Skeletal muscle satellite cell (primary cell): ENCODE results near the gene GPNMB.

ENCODE experiments used
- H3K27me3 ChIP-seq: 2 replicates; pipeline ENCODE4 v1.7.0; 2013; ENCODE audit warnings: low read length; ENCODE audit not compliant: control insufficient read depth, insufficient read depth
- H3K36me3 ChIP-seq: 2 replicates; pipeline ENCODE4 v1.7.0; 2013; ENCODE audit warnings: mild to moderate bottlenecking, control low read depth, low read length; ENCODE audit not compliant: insufficient read depth
- H3K4me1 ChIP-seq: 2 replicates; pipeline ENCODE4 v1.7.0; 2013; ENCODE audit warnings: low read length; ENCODE audit not compliant: control insufficient read depth, insufficient read depth
- H3K4me2 ChIP-seq: 2 replicates; pipeline ENCODE4 v1.7.0; 2013; ENCODE audit warnings: mild to moderate bottlenecking, low read length
- H3K4me3 ChIP-seq: 2 replicates; pipeline ENCODE4 v1.7.0; 2013; ENCODE audit warnings: low read length
- H3K9ac ChIP-seq: 2 replicates; pipeline ENCODE4 v1.7.0; 2013; ENCODE audit warnings: mild to moderate bottlenecking, low read depth, low read length, moderate library complexity
- H3K9me3 ChIP-seq: replicated peaks from 2 replicates; pipeline ENCODE4 v1.7.0; 2013; ENCODE audit warnings: mild to moderate bottlenecking, control low read depth, low read length

Gene GPNMB

DNA sequence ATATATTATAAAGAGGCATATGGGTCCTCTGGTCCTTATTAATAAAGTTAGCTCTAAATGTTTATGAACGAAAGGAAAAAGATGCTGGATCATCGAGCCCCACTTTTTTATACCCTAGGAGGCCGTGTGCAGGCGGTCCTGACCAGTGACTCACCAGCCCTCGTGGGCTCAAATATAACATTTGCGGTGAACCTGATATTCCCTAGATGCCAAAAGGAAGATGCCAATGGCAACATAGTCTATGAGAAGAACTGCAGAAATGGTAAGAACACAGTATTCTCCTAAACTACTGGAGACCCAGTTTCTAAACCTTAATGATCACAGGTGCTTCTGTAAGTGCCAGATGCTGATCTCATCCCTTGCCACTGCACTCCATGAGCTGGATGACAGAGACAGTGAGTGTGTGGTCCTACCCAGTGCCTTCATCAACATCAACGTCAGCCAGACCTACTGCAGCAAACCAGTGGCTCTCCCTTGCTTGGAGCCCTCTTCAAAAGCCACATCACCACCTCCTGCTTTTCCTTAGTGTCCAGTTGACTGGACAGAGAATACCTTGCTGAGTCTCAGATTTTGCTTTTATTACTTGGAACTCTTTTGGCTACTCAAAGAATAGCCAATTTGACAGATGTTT lies 7.6 kb downstream of the GPNMB start:
- Histone ChIP-seq H3K4me1 (peaks cover 6% of the 10 kb centered on the region), H3K9ac (no peak overlapping the region), H3K4me3 (no peak overlapping the region), H3K27me3 (no peaks in the 10 kb centered on the region), H3K4me2 (no peak overlapping the region), H3K9me3 (no peaks in the 10 kb centered on the region), H3K36me3 (peaks cover 23% of the 10 kb centered on the region)

- no peaks in the 10 kb centered on the region for H3K27me3 ChIP-seq
- H3K36me3 ChIP-seq = peaks cover 27% of the 10 kb centered on the region
- no peaks in the 10 kb centered on the region for H3K9me3 ChIP-seq
- H3K9ac ChIP-seq = no peak overlapping the region
- no peak overlapping the region for H3K4me3 ChIP-seq
- H3K4me2 ChIP-seq = no peak overlapping the region
- peaks cover 6% of the 10 kb centered on the region for H3K4me1 ChIP-seq
Observed at GRCh38 chr7:23256731-23257130, 10.2 kb downstream of the GPNMB start.

- H3K9ac ChIP-seq = no peak overlapping the region
Observed at GRCh38 chr7:23260371-23260770, 13.8 kb downstream of the GPNMB start.

GRCh38 chr7:23261843-23262452 lies 15.4 kb downstream of the GPNMB start:
- Histone ChIP-seq H3K9ac (no peak overlapping the region), H3K4me1 (no peaks in the 10 kb centered on the region), H3K27me3 (no peaks in the 10 kb centered on the region), H3K36me3 (peaks cover 25% of the 10 kb centered on the region), H3K9me3 (no peaks in the 10 kb centered on the region), H3K4me3 (no peak overlapping the region), H3K4me2 (peak overlapping the region; percentile 34)

More at GRCh38 chr7:23260371-23260770, 13.8 kb downstream of the GPNMB start:
- Histone ChIP-seq H3K4me3 (no peak overlapping the region), H3K9me3 (no peaks in the 10 kb centered on the region), H3K27me3 (no peaks in the 10 kb centered on the region), H3K36me3 (peaks cover 28% of the 10 kb centered on the region), H3K4me2 (no peak overlapping the region), H3K4me1 (no peaks in the 10 kb centered on the region)

DNA sequence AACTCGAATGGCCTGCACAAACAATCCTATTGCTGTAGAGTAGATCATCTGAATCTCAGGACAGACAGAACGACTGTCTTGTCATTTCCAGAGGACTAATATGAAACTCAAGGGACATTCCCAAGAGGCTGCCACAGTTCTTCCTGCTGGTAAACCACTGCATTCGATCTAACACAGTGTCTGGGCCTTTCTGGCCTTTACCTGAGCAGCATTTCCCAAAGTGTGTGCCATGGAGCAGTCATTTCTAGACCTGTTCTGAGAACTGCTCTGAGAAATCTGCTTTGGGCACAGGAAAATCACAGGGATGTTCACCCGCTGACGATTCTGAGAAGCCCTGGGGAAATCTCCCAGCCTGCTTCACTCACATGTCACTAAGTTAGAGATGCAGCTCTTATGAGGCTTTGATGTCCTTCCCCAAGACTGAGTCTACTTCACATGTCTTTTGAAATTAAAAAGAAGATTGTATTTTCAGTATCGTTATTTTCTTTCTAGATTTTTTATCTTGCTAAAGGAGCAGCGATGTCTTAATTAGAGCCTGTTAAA lies 18.4 kb downstream of the GPNMB start:
- Histone ChIP-seq H3K9ac (no peak overlapping the region), H3K9me3 (no peaks in the 10 kb centered on the region), H3K4me2 (no peak overlapping the region), H3K36me3 (peaks cover 19% of the 10 kb centered on the region), H3K27me3 (no peaks in the 10 kb centered on the region), H3K4me1 (no peaks in the 10 kb centered on the region), H3K4me3 (no peak overlapping the region)

- no peak overlapping the region for H3K4me3 ChIP-seq
- no peak overlapping the region for H3K9ac ChIP-seq
- no peaks in the 10 kb centered on the region for H3K27me3 ChIP-seq
- no peaks in the 10 kb centered on the region for H3K4me1 ChIP-seq
- peaks cover 24% of the 10 kb centered on the region for H3K36me3 ChIP-seq
- H3K4me2 ChIP-seq = no peak overlapping the region
- no peaks in the 10 kb centered on the region for H3K9me3 ChIP-seq
Observed at GRCh38 chr7:23266918-23267317, 20.3 kb downstream of the GPNMB start.

DNA sequence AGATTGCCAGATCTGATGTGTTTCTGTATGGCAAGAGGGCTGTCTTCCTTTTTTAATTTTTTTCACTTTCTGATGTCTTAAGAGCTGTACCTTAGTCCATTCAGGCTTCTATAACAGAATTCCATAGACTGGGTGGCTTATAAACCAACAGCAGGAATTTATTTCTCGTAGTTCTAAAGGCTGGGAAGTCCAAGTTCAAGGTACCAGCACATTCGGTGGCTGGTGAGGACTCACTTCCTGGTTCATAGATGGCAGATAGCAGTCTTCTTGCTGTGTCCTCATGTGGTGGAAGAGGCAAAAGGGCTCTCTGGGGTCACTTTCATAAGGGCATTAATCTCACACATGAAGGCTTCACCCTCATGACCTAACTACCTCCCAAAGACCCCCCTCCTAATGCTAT lies 20.8 kb downstream of the GPNMB start:
- Histone ChIP-seq H3K4me3 (no peak overlapping the region), H3K4me1 (no peaks in the 10 kb centered on the region), H3K9ac (no peak overlapping the region)

GRCh38 chr7:23268167-23268566 lies 21.6 kb downstream of the GPNMB start:
- Histone ChIP-seq H3K36me3 (peaks cover 24% of the 10 kb centered on the region), H3K9ac (no peak overlapping the region), H3K9me3 (no peaks in the 10 kb centered on the region), H3K4me2 (no peak overlapping the region), H3K27me3 (no peaks in the 10 kb centered on the region), H3K4me3 (no peak overlapping the region), H3K4me1 (peaks cover 3% of the 10 kb centered on the region)

More for the DNA sequence above, 20.8 kb downstream of the GPNMB start:
- H3K36me3 ChIP-seq = peaks cover 24% of the 10 kb centered on the region
- H3K27me3 ChIP-seq = no peaks in the 10 kb centered on the region
- H3K9me3 ChIP-seq = no peaks in the 10 kb centered on the region
- H3K4me2 ChIP-seq = no peak overlapping the region

DNA sequence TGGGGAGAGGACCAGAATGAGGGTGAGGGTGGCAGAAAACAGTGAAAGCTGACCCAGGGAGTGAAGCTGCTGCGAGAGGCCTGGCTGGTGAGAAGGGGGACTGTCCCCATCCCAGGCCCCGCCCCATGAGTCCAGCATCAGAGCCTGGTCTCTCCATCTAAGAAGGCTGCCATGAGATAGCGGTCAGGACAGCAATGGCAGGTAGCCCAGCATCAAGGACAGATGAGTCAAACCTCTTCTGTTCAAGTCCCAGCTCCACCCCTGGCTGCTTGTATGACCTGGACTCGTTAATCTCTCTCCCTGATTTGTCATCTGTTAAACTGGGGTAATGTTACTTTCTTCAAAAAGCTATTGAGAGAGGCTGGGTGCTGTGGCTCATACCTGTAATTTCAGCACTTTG lies 22.2 kb downstream of the GPNMB start:
- H3K4me3 ChIP-seq = no peak overlapping the region
- no peak overlapping the region for H3K9ac ChIP-seq
- no peak overlapping the region for H3K4me2 ChIP-seq
- H3K9me3 ChIP-seq = no peaks in the 10 kb centered on the region
- peaks cover 8% of the 10 kb centered on the region for H3K4me1 ChIP-seq
- H3K36me3 ChIP-seq = peaks cover 24% of the 10 kb centered on the region
- no peaks in the 10 kb centered on the region for H3K27me3 ChIP-seq

DNA sequence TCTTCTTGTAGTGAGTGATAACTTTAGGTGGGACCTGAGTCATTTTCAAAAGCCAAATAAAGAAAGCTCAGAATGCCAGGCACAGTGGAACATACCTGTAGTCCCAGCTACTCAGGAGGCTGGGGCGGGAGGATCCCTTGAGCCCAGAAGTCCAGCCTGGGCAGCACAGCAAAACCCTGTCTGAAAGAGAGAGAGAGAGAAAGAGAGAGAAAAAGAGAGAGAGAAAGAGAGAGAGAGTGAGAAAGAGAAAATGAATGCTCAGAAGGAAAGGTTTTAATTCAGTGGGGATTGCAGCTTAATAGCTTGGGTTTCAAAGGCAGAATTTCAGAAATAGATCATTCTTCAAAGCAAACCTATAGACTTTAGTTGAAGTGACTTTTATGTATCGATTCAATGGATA lies 25.7 kb downstream of the GPNMB start:
- H3K36me3 ChIP-seq = peaks cover 19% of the 10 kb centered on the region

GRCh38 chr7:23273141-23273599 lies 26.6 kb downstream of the GPNMB start:
- no peak overlapping the region for H3K4me3 ChIP-seq
- H3K27me3 ChIP-seq = no peaks in the 10 kb centered on the region
- peak overlapping the region; percentile 33 for H3K4me2 ChIP-seq
- H3K9ac ChIP-seq = no peak overlapping the region
- peaks cover 15% of the 10 kb centered on the region for H3K36me3 ChIP-seq
- no peaks in the 10 kb centered on the region for H3K9me3 ChIP-seq
- peaks cover 8% of the 10 kb centered on the region for H3K4me1 ChIP-seq

More for the DNA sequence above, 25.7 kb downstream of the GPNMB start:
- H3K9me3 ChIP-seq = no peaks in the 10 kb centered on the region
- no peaks in the 10 kb centered on the region for H3K27me3 ChIP-seq
- peaks cover 8% of the 10 kb centered on the region for H3K4me1 ChIP-seq
- H3K4me2 ChIP-seq = no peak overlapping the region
- no peak overlapping the region for H3K4me3 ChIP-seq
- no peak overlapping the region for H3K9ac ChIP-seq

GRCh38 chr7:23275912-23276311 lies 29.3 kb downstream of the GPNMB start:
- H3K4me2 ChIP-seq = no peak overlapping the region
- H3K9me3 ChIP-seq = no peaks in the 10 kb centered on the region
- peaks cover 4% of the 10 kb centered on the region for H3K36me3 ChIP-seq
- H3K4me1 ChIP-seq = peaks cover 8% of the 10 kb centered on the region
- H3K9ac ChIP-seq = no peak overlapping the region
- H3K4me3 ChIP-seq = no peak overlapping the region
- no peaks in the 10 kb centered on the region for H3K27me3 ChIP-seq
